ENCODE measurements around the gene CPZ. TPM values are rescaled to one million over a fixed set of nuclear protein-coding genes. Genes with fewer than 3 reads are reported as not detected.
"Not testable (repeated sequence)": the region's sequence is repeated elsewhere in the genome, so short reads cannot be mapped to it uniquely, and the experiment has no call there.

The CPZ gene
- total RNA-seq, 4 donors from 2014 or later: 0.76 to 12.2 (median 1.9) TPM

GRCh38 chr4:8652181-8653078 is 59.9 kb downstream of the CPZ start:
- Histone ChIP-seq H3K4me1 (no peaks in the 10 kb centered on the region), H3K4me3 (no peak overlapping the region), H3K27me3 (peaks cover 0 to 71% (median 0%) of the 10 kb centered on the region in 4 donors), H3K36me3 (no peaks in the 10 kb centered on the region), H3K9me3 (no peaks in the 10 kb centered on the region), H3K27ac (no peak overlapping the region)
- TF ChIP-seq POLR2A (IDR thresholded peaks at IDR 0.05) (no peak), CTCF (IDR thresholded peaks at IDR 0.05) (no peak)
- intact Hi-C loops (cut with DNase I): no loop called here
- 67 to 76% methylated on average over 11 to 12 of the region's 25 CpGs for WGBS, 2 donors
- DNase-seq: no peak

- Histone ChIP-seq H3K4me3 (no peak overlapping the region), H3K9me3 (no peaks in the 10 kb centered on the region), H3K36me3 (no peaks in the 10 kb centered on the region), H3K27me3 (peaks cover 0 to 63% (median 0%) of the 10 kb centered on the region in 4 donors), H3K4me1 (no peaks in the 10 kb centered on the region), H3K27ac (no peak overlapping the region)
- WGBS, 2 donors: 72 to 74% methylated on average over 9 to 16 of the region's 22 CpGs
- intact Hi-C loops (cut with DNase I): no loop called here
- no peak for DNase-seq
- TF ChIP-seq POLR2A (IDR thresholded peaks at IDR 0.05) (no peak), CTCF (IDR thresholded peaks at IDR 0.05) (no peak)
Observed at GRCh38 chr4:8653326-8654000, 60.9 kb downstream of the CPZ start.

DNA sequence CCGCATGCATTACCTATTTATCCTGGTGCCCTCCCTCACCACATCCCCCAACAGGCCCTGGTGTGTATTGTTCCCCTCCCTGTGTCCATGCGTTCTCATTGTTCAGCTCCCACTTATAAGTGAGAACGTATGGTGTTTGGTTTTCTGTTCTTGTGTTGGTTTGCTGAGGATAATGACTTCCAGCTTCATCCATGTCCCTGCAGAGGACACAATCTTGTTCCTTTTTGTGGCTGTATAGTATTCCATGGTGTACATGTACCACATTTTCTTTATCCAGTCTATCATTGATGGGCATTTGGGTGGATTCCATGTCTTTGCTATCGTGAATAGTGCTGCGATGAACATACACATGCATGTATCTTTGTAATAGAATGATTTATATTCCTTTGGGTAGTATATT is 61.6 kb downstream of the CPZ start:
- H3K4me3 ChIP-seq; DNase-seq; H3K9me3 ChIP-seq; intact Hi-C loops (cut with DNase I); H3K4me1 ChIP-seq; H3K36me3 ChIP-seq; H3K27ac ChIP-seq: not testable (repeated sequence)
- 86 to 89% methylated on average over 5 of the region's 5 CpGs for WGBS, 2 donors
- peaks cover 0 to 57% (median 0%) of the 10 kb centered on the region in 4 donors for H3K27me3 ChIP-seq

DNA sequence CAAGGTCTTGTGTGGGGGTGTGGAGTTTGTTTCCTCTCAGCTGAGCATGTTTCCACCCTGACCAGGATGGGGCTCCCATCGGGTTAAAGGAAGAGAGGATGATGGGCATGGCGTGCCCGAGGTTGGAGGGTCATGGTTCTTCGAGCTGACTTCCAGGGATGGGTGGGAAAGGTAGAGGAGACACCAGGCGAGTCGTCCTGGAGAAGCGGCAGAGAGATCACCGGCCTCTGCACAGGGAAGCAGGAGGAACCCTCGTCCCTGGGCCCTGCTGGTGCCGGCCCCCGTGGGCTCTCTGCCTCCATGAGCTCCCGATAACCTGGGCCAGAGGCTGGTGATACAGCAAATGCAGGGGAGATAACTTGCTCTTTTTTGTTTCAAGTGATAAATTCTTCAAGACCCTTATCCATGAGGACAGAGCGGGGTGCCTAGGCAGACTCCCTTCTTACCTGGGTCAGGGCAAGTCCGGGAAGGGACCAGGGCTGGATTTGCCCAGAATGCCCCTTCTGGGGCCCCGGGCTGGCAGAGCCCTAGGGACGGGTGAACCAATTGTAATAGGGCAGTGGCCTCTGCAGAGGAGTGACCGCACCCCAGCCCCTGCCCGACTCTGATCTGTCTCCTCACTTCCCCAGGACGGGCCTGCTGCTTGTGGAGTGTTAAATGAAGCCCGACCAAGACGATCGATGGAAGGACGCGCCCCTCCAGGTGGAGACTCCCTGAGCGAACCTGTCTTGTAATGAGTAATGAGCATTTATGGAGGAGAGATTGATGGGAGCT is 63.0 kb downstream of the CPZ start:
- Histone ChIP-seq H3K27ac (no peak overlapping the region), H3K27me3 (peaks cover 0 to 52% (median 0%) of the 10 kb centered on the region in 4 donors), H3K4me1 (no peaks in the 10 kb centered on the region), H3K36me3 (no peaks in the 10 kb centered on the region), H3K4me3 (no peak overlapping the region), H3K9me3 (no peaks in the 10 kb centered on the region)
- no peak for TF ChIP-seq CTCF (IDR thresholded peaks at IDR 0.05)
- TF ChIP-seq POLR2A (IDR thresholded peaks at IDR 0.05): no peak
- intact Hi-C loops (cut with DNase I): no loop called here
- DNase-seq: no peak
- 60 to 81% methylated on average over 1 to 18 of the region's 25 CpGs for WGBS, 2 donors

GRCh38 chr4:8656185-8656517 is 63.6 kb downstream of the CPZ start:
- H3K27me3 ChIP-seq: peaks cover 0 to 52% (median 0%) of the 10 kb centered on the region in 4 donors
- no peak overlapping the region for H3K4me3 ChIP-seq
- no peak for DNase-seq
- TF ChIP-seq CTCF (IDR thresholded peaks at IDR 0.05): no peak
- no peak for TF ChIP-seq POLR2A (IDR thresholded peaks at IDR 0.05)
- WGBS, 2 donors: 71 to 84% methylated on average over 4 to 8 of the region's 11 CpGs
- intact Hi-C loops (cut with DNase I): no loop called here
- H3K4me1 ChIP-seq: no peaks in the 10 kb centered on the region
- H3K27ac ChIP-seq: no peak overlapping the region
- H3K36me3 ChIP-seq: no peaks in the 10 kb centered on the region
- no peaks in the 10 kb centered on the region for H3K9me3 ChIP-seq
